Measurements from ENCODE around the gene COL6A5.
"Not testable (repeated sequence)": the region's sequence is repeated elsewhere in the genome, so short reads cannot be mapped to it uniquely, and the experiment has no call there.

Gene COL6A5

DNA sequence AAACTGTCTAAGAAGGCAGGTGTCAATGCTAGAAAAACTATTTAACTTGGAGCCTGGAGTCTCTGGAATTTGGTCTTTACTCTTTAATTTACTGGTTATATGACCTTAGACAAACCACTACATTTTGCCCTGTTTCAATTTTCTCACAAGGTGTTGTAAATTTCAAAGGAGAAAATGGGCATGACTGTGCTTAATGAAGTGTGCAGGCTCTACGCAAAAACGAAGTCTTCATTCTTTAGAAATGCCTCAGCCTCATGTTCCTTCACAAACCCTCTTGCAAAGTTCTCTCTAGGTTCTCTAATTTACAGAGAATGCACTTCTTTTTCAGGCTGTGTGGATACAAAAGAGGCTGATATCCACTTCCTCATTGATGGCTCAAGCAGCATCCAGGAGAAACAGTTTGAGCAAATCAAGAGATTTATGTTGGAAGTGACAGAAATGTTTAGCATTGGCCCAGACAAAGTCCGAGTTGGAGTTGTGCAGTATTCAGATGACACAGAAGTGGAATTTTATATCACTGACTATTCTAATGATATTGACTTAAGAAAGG lies 39.1 kb downstream of the COL6A5 start:
- DNase-seq (ENCODE audit: low spot score) = no peak

DNA sequence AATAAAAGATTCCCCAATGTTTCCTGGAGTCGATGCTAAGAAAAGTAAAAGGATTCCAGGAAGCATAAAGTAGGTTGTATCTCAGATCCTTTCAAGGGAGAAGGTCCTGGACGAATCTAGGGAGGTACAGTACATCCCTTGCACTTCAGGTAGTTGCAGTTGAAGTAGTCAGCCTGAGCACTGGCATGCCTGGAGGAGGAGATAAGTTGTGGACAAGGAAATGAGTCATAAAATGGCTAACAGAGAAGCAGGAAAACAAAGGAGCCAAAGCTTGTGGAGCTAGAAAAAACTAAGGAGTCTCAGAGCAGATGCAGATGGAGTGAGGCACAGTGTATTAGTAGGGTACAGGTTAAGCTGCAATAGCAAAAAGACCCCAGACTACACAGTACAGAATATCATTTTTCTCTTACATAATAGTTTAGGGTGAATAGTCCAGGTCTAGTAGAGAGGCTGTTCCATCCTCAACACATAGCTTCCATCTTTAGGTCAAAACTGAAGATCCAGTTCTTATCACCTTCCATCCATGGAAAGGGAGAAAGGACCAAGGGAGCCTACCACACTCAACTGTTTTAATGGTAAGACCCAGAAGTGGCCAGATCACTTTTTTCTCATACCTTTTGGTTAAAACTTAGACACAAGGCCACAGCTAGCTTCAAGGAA lies 41.3 kb downstream of the COL6A5 start:
- no peak for DNase-seq (ENCODE audit: low spot score)

DNA sequence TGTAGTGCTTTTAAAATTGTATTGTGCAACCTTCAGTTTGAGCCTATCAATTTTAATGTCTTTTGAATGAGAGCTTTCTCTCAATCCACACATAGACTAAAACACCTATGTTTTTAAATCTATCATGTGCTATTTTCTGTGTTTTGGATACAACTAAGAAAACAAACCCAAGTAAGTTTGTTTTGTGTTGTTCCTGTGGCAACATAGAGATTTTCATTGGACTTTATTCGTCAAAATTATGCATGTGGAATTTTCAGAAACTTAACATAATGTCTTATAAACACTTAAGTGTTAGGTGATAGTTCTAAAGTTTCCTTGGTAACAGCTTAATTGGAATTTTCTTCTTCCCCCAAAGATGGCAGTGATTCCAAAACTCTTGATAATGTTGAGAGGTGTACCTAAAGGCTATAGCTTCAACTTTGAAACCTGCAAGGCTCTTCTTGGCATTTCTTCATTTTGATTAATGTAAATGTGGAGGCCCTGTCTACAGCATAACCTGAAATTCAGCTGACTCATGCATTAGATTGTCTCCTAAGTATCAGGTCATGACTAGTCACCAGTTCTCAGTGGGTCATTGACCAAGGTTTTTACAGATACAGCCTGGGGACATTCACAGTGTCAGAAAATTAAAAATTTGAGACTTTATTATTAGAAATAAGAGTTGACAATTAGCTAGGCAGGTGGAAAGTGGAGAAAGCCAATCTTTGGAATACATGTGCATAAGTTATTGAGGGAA lies 44.4 kb downstream of the COL6A5 start:
- DNase-seq (ENCODE audit: low spot score) = no peak

DNA sequence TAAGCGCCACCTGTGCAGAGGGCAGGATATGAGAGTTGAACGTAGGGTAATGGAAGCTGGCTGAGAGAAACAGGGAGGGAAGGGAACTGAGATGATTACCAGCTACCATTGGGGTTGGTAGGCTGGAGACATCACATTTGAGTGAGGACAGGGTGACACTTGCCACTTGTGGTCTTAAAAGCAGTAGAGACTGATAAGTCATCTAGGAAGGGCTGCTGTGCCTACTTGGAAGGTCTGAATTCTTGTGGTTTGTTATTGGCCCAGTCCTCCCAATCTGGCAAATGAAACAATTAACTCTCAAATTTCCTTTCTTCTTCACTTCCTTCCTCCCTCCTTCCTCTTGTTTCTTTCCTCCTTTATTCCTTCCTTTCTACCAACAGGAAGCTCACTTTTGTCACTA lies 46.8 kb downstream of the COL6A5 start:
- DNase-seq (ENCODE audit: low spot score) = no peak

DNA sequence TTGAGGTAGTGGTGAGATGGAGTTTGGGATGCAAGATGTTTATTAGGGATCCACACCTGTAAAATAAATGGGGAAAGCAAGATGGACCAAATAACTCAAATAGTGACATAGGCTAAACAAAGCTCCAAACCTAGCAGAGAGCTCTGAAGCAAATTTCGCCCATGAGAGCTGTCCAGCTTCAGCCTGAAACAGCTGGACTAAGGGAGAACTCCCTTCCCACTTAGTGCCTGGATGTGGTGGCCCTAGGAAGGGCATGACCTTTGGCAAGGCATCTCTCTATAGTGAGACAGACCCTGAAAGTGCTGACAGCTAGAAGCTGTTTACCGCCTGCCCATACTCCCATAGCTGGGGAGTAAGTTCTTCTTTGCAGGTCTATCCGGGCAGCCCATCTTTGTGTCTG lies 48.1 kb downstream of the COL6A5 start:
- no peak for DNase-seq (ENCODE audit: low spot score)

DNA sequence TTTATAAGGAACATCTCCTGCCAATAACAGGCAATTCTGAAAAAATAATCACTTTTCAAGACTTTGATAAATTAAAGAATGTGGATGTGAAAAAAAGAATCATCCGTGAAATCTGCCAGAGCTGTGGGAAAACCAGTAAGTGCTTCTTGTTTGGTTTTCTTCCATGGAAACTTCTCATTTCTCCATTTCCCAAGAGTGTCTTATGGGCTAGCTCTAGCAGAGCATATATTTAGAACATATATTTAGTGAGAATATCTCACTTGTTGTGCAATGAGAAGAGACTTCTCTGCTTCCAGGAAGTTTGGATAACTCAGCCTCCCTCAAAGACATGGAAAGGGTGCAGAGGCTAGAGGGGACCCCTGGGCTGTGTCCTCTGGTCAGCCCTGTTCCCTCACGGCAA lies 49.9 kb downstream of the COL6A5 start:
- no peak for DNase-seq (ENCODE audit: low spot score)

DNA sequence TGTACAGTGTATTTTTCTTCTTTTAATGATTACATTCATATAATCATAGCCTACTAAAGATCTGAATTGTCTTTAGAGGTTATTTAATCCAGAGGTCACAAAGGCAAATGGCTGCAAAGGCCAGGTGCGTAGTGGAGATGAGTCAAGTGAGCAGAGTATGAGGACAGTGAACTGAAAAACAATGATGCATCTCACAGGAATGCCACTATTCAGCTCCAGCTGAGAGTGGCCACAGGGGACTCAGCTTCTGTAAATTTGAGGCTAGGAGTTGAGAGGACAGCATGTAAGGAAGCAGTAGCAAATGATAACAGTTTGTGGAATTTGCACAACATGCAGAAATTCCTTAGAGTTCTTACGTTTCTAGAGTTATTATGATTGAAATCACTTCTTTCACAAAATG lies 50.4 kb downstream of the COL6A5 start:
- DNase-seq (ENCODE audit: low spot score) = no peak

DNA sequence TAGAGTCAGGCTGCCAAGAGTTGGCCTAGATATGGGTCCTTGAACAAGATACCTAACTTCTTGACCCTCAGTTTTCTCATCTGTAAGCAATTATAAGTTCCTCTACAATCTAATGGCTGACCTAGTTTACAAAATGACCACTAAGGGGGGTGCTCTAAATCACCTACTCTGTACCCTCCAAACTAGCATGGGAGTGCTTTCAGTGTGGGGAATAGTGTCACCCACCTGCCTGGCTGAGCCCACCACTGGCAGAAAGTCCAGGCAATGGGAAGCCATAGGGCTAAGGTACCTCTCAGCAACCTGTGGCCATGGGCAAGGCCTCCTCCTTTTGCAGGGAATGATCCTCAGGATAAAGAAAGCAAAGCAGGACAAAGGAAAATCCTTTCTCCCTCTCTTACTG lies 58.9 kb downstream of the COL6A5 start:
- DNase-seq (ENCODE audit: low spot score) = no peak

DNA sequence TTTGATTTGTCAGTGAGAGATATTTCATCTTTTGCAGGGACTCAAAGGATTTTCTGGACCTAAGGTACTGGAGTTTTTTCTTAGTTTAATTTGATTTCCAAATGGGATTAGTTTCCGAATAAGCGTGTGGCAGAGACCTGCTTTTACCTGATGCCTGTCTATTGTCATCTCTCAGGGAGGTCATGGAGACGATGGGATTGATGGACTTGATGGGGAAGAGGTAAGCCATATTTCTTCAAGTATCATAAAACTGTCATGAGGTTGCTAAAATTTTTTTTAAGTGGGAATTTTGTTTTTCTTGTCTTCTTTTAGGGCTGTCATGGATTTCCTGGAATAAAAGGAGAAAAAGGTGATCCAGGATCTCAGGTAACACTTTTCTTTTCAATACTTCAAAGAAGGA lies 60.5 kb downstream of the COL6A5 start:
- DNase-seq (ENCODE audit: low spot score) = no peak

DNA sequence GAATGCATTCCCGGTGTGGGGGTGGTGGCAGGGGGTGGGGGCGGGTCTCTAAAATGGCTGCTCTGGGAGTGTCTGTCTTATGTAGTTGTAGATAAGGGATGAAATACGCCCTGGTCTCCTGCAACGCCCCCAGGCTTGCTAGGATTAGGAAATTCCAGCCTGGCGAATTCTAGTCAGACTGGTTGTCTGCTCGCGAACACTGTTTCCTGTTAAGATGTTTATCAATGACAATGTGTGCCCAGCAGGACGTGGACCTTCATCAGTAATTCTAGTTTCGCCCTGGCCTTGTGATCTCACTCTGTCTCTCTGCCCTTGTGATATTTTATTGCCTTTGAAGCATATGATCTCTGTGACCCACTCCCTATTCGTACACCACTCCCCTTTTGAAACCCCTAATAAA lies 62.8 kb downstream of the COL6A5 start:
- not testable (repeated sequence) for DNase-seq (ENCODE audit: low spot score)

DNA sequence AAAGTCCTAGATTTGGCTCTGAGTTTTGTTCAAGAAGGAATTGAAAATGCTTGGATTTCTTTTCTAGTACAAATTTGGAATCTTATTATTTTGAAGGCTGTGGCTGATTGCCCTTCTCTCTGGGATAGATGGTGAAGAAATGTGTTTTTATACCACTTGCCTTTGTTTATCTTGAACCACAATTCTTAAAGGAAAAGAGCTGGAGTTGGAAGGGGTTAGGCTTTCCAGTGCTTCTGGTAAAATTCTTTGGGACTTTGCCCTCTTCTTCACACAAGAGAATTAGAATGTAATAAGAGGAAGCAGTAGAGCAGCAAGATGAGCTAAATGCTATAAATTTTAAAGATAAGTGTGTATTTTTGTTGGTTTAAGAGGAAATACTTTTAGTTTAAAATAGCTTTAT lies 65.8 kb downstream of the COL6A5 start:
- no peak for DNase-seq (ENCODE audit: low spot score)

DNA sequence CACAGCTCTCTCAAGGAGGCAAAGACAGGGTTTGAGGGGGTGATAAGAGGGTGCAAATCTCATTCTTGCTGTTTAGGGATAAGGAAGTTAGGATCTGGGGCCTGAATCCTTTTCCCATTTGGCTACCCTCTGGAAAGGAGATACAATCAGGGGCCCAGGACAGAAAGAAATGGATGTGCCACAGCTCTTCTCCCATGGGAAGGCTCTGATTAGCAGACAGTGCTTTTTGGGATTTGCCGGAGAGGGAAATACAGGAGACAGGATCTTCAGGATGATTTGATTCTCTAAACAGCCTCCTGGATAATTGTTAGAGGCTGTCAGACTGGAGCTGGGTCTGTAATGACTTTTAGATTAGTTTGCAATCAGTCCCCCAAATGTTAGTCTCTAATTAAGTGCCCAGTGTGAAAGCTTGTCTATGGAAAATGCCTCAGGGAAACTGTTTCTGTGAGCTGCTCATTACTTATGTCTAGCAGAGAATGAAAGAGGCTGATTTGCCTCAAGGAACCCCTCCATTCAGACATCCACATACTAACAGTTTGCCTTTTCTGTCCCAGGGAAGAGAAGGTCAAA lies 67.6 kb downstream of the COL6A5 start:
- DNase-seq (ENCODE audit: low spot score) = no peak

DNA sequence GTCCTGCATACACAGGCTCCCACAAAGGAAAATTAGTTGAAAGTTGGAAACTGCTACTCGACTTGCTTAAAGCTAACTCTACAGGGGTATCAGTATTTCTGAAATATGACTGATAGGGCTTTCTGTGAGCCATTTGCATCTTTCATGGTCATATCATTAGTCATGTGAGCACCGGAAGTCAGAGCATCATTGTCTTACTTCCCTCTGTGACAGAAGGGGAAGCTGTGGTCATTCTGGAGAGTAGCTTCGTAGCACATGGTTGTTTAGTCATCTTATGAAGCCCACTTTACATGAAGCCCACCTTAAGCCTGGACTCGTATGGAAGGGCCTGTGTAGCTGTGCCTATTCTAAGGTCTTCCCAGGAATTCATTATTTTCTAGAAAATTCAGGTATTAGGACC lies 69.0 kb downstream of the COL6A5 start:
- no peak for DNase-seq (ENCODE audit: low spot score)

DNA sequence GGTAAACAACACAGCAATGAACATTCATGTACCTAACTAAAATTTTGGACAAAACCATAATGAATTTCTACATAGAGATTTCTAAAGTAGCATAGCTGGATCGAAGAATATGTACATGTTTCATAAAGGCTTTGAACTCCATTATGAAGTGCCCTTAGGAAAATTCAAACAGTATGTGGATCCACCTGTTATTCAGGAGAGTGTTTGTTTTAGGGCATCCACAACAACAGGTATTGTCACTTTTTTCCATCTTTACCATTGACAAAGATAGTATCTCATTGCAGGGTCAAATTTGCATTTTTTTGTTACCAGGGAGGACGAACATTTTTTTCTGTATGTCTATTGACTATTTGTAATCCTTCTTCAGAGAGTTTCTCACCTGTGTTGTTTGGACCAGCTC lies 75.0 kb downstream of the COL6A5 start:
- no peak for DNase-seq (ENCODE audit: low spot score)

DNA sequence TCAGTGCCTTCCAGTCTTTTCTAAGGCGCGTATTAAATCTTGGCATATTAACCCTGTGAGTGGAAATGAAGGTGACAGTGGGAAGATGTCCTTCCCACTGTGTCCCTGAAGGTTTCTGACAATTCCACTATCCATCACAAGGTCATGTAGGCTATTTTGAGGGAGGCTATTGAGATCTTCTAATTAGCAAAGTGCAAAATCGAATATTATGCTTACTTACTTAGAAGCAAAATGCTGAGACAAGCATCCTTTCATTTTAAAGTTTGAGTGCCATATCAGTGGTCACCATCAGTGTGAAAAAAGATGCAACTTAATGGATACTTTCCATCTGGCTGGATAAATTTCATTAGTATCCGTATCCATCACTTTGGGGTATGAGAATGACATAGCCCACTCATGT lies 77.6 kb downstream of the COL6A5 start:
- DNase-seq (ENCODE audit: low spot score) = no peak

DNA sequence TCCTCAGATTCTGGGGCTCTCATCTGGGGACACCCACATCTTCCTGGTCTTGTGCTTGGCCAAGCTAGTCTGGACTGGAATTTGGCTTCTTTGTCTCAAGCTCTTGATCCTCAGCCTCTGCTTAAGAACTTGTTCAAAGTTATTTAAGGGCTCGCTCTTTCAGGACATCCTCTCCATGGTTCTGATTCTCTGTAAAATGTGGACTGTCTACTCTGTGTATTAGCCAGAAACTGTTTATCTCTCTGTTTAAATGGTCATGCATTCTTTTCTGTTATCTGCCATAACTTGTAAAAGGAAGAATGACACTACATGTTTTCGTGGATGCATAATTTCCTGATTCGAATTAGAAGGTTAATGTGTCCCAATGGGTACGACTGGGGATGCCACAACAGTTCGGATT lies 79.4 kb downstream of the COL6A5 start:
- no peak for DNase-seq (ENCODE audit: low spot score)

DNA sequence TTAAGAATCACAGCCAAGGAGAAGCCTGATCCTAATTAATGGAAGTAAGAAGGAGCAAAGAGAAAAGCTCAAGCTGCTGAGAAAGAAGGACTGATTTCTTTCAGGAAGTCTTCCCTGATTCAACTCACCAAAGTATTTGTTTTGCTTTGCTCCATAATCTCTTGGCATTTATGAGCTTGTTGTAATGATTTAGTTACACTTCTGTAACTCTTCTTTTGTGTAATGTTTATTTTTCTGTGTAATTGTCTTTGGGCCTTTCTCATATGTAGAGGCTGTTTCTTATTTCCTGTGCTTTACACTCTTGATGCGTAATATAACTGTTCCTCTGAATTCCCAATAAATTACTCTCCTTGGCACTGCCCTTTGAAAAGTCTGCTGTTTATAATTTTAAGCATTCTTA lies 80.0 kb downstream of the COL6A5 start:
- no peak for DNase-seq (ENCODE audit: low spot score)

DNA sequence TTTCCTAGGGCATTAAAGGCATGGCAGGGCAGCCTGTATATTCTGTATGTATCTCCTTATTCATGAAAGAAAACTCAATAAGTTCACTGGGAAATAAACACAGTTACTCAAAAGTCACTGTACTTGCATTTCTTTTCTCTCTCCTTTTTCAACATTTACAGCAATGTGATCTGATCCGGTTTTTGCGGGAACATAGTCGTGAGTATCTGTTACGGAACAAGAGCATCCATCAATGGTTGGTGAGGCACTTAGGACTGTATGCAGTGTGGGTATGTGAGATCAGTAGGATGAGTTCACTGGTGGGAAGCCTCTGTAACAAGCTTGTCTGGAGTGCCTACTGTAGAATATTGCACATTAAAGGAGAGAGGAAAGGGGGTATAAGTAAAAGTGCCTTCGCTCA lies 80.7 kb downstream of the COL6A5 start:
- DNase-seq (ENCODE audit: low spot score) = no peak

DNA sequence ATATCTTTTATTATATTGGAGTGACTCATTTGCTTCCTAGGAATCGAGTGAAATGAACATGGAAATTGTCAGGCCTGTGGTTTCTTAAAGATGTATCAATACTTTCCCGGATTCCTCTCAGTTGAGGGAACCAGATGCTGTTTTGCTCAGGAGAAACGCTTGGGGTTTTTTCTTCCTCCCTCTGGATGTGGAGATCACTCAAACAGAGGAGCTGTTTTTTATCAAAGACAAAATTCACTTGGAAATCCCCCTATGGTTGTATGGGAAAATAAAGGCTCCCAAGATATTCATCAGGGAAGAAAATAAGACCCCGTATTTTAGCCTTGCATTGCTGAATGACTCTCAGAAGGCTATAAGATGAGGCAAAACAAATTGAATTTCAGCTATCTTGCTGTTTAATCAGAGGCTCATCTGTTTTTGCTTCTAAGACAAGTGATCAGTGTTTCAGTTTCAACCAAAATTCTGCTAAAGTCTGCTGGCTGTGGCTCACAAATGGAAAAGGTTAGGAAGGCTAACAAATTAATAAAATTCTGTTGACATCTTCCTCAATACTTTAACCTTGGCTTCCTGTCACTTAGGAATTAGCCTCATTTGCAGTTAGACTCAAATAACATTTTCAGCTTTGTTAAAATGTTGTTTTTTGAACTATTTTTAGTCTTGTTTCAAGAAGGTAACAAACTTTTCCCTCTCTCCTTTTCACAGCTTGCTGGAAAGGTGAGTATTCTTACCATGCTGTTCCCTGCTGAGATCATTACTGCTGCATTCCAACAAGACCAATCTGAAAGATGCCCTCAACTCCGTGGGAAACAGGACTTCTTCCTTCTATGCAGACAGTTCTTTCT lies 83.6 kb downstream of the COL6A5 start:
- no peak for DNase-seq (ENCODE audit: low spot score)

DNA sequence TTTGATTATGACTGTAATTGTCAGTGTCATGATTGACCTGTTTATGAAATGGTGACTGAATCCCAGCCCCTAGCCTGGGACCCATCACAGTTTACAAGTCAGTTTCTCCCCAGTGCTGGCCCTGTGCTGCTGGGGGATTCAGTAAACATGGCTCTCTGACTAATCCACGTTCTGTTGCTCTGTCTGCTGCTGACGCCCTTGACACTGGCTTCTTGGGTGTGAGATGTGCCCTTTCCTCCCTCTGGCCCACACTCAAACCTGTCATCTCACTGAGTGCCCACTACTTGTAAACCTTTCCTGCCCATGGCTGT lies 84.2 kb downstream of the COL6A5 start:
- no peak for DNase-seq (ENCODE audit: low spot score)

DNA sequence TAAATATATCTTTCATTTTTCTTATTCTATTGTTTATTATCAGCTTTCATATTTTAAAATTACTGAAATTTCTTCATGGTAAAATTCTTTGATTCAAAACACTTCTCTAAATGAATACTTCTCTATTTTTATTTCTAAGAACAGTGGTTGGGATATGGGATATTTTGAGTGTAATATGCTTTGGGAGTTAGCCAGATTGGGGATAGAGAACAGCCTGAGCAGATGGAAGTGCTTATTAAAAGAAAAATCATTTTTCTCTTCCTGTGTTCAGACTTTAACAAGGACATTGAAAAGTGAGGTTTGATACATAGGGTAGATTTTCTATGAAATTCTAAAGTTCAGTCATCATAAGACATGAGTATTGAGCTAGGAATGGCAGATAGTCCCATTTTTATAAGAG lies 84.8 kb downstream of the COL6A5 start:
- DNase-seq (ENCODE audit: low spot score) = no peak

DNA sequence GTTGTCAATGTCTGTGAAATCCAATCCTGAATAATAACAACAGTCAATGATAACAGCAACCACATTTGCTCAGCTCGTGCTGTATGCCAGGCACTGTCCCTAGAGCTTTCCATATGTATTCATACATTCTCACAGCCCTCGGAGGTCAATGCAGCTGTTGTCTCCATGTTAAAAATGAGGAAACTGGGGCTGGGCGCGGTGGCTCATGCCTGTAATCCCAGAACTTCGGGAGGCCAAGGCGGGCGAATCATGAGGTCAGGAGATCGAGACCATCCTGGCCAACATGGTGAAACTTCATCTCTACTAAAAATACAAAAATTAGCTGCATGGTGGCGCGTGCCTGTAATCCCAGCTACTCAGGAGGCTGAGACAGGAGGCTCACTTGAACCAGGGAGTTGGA lies 86.6 kb downstream of the COL6A5 start:
- DNase-seq (ENCODE audit: low spot score) = not testable (repeated sequence)

DNA sequence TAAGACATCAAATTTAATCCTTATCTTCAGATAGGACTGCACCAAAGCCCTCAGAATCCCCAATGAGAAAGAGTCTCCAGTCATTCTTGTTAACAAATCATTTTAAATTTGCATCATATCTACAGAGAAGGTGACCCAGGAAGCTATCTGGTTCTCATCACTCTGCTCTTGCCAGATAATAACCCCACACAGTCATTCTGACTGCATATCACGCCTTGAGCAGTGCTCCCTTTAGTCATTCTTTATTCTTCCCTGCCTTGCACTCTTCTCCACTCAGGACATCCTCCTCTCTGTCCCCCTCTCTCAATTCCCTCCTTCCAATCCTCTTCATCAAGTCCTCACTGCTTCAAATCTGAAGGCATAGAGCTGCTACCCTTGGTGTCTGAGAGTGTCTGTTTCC lies 87.8 kb downstream of the COL6A5 start:
- no peak for DNase-seq (ENCODE audit: low spot score)
